CD4-positive, alpha-beta T cell (primary cell): ENCODE data around the gene CEP112. TPM values are rescaled to one million over a fixed set of nuclear protein-coding genes. Genes with fewer than 3 reads are reported as not detected.

Experiments
- ATAC-seq: fragments of 200-7000 bp; cut with Tn5 transposase; one replicate; pipeline ENCODE4 v1.10.0; 2022; ENCODE audit warnings: mild to moderate bottlenecking; ENCODE audit not compliant: poor library complexity
- CTCF ChIA-PET: fragments of 350-600 bp; sonication (Branson Sonifier 250); formaldehyde crosslinking; loops from one replicate; lab custom pipeline; 2021; ENCODE audit warnings: antibody characterized with exemption, inconsistent platforms; lab: Charles Lee
- POLR2A ChIA-PET: fragments of 350-600 bp; sonication (Branson Sonifier 250); formaldehyde crosslinking; loops from one replicate; lab custom pipeline; 2021; ENCODE audit warnings: antibody characterized with exemption, inconsistent platforms; lab: Charles Lee
- DNase-seq, 14 experiments: peaks; one replicate each; pipeline ENCODE4 v3.0.0-alpha.2; 2013 to 2020; ENCODE audit warnings: mixed read lengths in 2 of 14
- H3K27ac ChIP-seq, 2 donors: one replicate each; pipeline versions ENCODE4 v1.5.1 to v1.7.0; 2013; ENCODE audit warnings: low read length in 2 of 2, low read depth in 1 of 2, mild to moderate bottlenecking in 1 of 2
- H3K27me3 ChIP-seq, 2 experiments: 1 replicate in 1 of 2; 2 replicates in 1 of 2; pipeline versions ENCODE4 v1.6.1 to v1.7.0; 2013; ENCODE audit warnings: low read length in 2 of 2, control low read depth in 1 of 2, mild to moderate bottlenecking in 1 of 2, moderate library complexity in 1 of 2; ENCODE audit not compliant: insufficient read depth in 2 of 2, control insufficient read depth in 1 of 2
- H3K36me3 ChIP-seq: one replicate; pipeline ENCODE4 v1.6.1; 2013; ENCODE audit warnings: low read length, control low read depth; ENCODE audit not compliant: insufficient read depth
- H3K4me1 ChIP-seq: one replicate; pipeline ENCODE4 v1.6.1; 2013; ENCODE audit warnings: low read length, control low read depth; ENCODE audit not compliant: insufficient read depth
- H3K4me3 ChIP-seq: one replicate; pipeline ENCODE4 v1.5.1; 2013; ENCODE audit warnings: mild to moderate bottlenecking, low read length, moderate library complexity
- H3K9me3 ChIP-seq, 2 experiments: 1 replicate in 1 of 2; 2 replicates in 1 of 2; pipeline versions ENCODE4 v1.6.1 to v1.7.0; 2013; ENCODE audit warnings: low read length in 2 of 2, mild to moderate bottlenecking in 2 of 2, control low read depth in 1 of 2, moderate library complexity in 1 of 2; ENCODE audit not compliant: control insufficient read depth in 1 of 2, insufficient read depth in 1 of 2
- H3K27ac Mint-ChIP-seq: one replicate; pipeline ENCODE4 v1.8.0; 2020; ENCODE audit warnings: mixed read lengths
- H3K27me3 Mint-ChIP-seq: one replicate; pipeline ENCODE4 v1.8.0; 2021; ENCODE audit warnings: mixed read lengths
- H3K36me3 Mint-ChIP-seq: one replicate; pipeline ENCODE4 v1.8.0; 2021; ENCODE audit warnings: low read depth, mixed read lengths
- H3K4me1 Mint-ChIP-seq: one replicate; pipeline ENCODE4 v1.8.0; 2021; ENCODE audit warnings: low read depth, mixed read lengths
- H3K4me3 Mint-ChIP-seq: one replicate; pipeline ENCODE4 v1.8.0; 2020; ENCODE audit warnings: mild to moderate bottlenecking, mixed read lengths
- H3K9me3 Mint-ChIP-seq: one replicate; pipeline ENCODE4 v1.8.0; 2020; ENCODE audit warnings: mixed read lengths
- intact Hi-C, 2 experiments: fragments of 100-400 bp; cut with DNase I in 1 of 2; cut with micrococcal nuclease in 1 of 2; formaldehyde crosslinking; loops; one replicate each; pipeline versions ENCODE4 v1.15.1 to v1.9.0; 2023 to 2025; cut with DNase I, micrococcal nuclease
- total RNA-seq, 174 experiments: library from RNA in 2 of 174; stranded (reverse) in 2 of 174; gene quantifications; one replicate each; pipeline ENCODE4 v1.2.3 and lab custom pipeline; 2021 to 2026
- TF ChIP-seq, protein P1 (sequence below): fragments of 200-600 bp; IDR thresholded peaks from one replicate; pipeline ENCODE4 v1.8.0; 2022; ENCODE audit warnings: antibody characterized with exemption, mild to moderate bottlenecking

Gene CEP112
- total RNA-seq, 2 experiments from 2014 or later, result 1.6 to 2.2 TPM

DNA sequence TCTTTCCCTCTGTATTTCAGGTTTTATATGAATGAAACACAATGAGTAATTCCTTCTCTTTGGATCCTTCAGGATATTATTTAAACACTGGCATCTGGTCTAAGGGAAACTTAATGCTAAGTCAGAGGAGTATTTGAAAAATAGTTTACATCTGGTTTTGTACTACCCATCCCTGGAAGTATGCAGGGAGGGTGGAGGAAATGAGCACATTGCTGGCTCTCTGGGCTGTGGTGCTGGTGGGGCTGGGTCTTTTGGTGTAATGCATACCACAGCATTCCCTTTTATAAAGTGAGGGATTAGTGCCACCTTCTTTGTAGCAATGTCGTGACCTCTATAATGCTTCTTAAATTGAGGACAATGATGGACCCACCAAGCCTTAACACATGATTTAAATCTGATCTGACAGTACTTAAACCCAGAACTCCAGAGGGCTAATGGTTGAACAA lies 525.0 kb downstream of the CEP112 start:
- H3K9me3 ChIP-seq, result no peaks in the 10 kb centered on the region
- ATAC-seq, result no peak
- ChIA-PET CTCF (no interaction called here), POLR2A (no interaction called here)
- H3K4me3 ChIP-seq, result no peak overlapping the region
- Mint-ChIP-seq H3K9me3 (no peaks in the 10 kb centered on the region), H3K27me3 (no peaks in the 10 kb centered on the region), H3K4me3 (no peak overlapping the region), H3K27ac (no peak overlapping the region), H3K36me3 (no peaks in the 10 kb centered on the region), H3K4me1 (no peaks in the 10 kb centered on the region)
- intact Hi-C loops, result no loop called here
- no peak for DNase-seq
- no peaks in the 10 kb centered on the region for H3K36me3 ChIP-seq
- H3K27me3 ChIP-seq, result no peaks in the 10 kb centered on the region
- no peak overlapping the region for H3K27ac ChIP-seq
- TF ChIP-seq, protein P1, sequence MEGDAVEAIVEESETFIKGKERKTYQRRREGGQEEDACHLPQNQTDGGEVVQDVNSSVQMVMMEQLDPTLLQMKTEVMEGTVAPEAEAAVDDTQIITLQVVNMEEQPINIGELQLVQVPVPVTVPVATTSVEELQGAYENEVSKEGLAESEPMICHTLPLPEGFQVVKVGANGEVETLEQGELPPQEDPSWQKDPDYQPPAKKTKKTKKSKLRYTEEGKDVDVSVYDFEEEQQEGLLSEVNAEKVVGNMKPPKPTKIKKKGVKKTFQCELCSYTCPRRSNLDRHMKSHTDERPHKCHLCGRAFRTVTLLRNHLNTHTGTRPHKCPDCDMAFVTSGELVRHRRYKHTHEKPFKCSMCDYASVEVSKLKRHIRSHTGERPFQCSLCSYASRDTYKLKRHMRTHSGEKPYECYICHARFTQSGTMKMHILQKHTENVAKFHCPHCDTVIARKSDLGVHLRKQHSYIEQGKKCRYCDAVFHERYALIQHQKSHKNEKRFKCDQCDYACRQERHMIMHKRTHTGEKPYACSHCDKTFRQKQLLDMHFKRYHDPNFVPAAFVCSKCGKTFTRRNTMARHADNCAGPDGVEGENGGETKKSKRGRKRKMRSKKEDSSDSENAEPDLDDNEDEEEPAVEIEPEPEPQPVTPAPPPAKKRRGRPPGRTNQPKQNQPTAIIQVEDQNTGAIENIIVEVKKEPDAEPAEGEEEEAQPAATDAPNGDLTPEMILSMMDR, result no peak
- H3K4me1 ChIP-seq, result no peaks in the 10 kb centered on the region

DNA sequence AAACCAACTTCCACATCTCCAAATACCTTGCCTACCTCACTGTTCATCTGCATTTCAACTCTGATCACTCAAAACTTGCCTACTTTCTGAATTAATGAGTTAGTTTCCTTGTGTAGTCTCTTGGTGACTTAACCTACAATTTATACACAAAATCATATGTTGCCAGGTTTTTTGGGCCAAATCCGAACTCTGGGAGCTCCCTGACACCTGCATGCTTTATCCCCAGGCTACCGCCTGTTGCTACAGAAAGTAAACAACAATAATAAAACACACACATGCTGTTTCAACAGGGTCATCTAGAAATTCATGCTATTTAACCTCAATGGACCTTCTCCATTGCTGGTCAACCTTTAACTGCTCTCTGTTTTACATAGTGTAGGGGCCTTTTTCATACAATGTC lies 526.0 kb downstream of the CEP112 start:
- no peaks in the 10 kb centered on the region for H3K27me3 ChIP-seq
- Mint-ChIP-seq H3K36me3 (no peaks in the 10 kb centered on the region), H3K27ac (no peak overlapping the region), H3K27me3 (no peaks in the 10 kb centered on the region), H3K4me3 (no peak overlapping the region), H3K4me1 (peaks cover under 1% of the 10 kb centered on the region), H3K9me3 (no peaks in the 10 kb centered on the region)
- ChIA-PET CTCF (no interaction called here), POLR2A (no interaction called here)
- H3K4me3 ChIP-seq, result no peak overlapping the region
- DNase-seq, result no peak
- H3K27ac ChIP-seq, result no peak overlapping the region
- H3K9me3 ChIP-seq, result no peaks in the 10 kb centered on the region
- no peak for ATAC-seq
- no peaks in the 10 kb centered on the region for H3K36me3 ChIP-seq
- TF ChIP-seq, protein P1, result no peak
- intact Hi-C loops, result no loop called here
- H3K4me1 ChIP-seq, result no peaks in the 10 kb centered on the region

DNA sequence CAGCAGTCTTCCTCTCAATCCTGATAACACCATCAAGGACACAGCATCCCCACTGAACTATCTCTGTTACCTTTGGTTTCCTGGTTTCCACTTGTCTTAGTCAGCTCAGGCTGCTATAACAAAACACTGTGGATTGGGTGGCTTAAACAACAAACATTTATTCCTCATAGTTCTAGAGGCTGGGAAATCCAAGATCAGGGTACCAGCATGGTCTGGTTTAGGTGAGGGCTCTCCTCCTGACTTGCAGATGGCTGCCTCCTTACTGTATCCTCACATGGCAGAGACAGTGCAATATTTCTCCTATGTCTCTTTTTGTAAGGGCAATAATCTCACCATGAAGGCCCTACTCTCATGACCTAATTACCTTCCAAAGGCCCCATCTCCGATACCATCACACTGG lies 527.2 kb downstream of the CEP112 start:
- no peaks in the 10 kb centered on the region for H3K27me3 ChIP-seq
- H3K9me3 ChIP-seq, result no peaks in the 10 kb centered on the region
- DNase-seq (no peak), ATAC-seq (no peak)
- no peaks in the 10 kb centered on the region for H3K36me3 Mint-ChIP-seq
- no peak overlapping the region for H3K27ac Mint-ChIP-seq
- H3K4me3 ChIP-seq, result no peak overlapping the region
- H3K36me3 ChIP-seq, result no peaks in the 10 kb centered on the region
- no peaks in the 10 kb centered on the region for H3K27me3 Mint-ChIP-seq
- peaks cover 5% of the 10 kb centered on the region for H3K4me1 Mint-ChIP-seq
- intact Hi-C loops, result no loop called here
- no peak overlapping the region for H3K27ac ChIP-seq
- H3K4me3 Mint-ChIP-seq, result no peak overlapping the region
- TF ChIP-seq, protein P1, result no peak
- no peaks in the 10 kb centered on the region for H3K9me3 Mint-ChIP-seq
- ChIA-PET POLR2A (no interaction called here), CTCF (no interaction called here)
- H3K4me1 ChIP-seq, result no peaks in the 10 kb centered on the region
